ENCODE data around the gene ADAM12.
"Not testable (repeated sequence)": the region's sequence is repeated elsewhere in the genome, so short reads cannot be mapped to it uniquely, and the experiment has no call there.

ADAM12 gene

DNA sequence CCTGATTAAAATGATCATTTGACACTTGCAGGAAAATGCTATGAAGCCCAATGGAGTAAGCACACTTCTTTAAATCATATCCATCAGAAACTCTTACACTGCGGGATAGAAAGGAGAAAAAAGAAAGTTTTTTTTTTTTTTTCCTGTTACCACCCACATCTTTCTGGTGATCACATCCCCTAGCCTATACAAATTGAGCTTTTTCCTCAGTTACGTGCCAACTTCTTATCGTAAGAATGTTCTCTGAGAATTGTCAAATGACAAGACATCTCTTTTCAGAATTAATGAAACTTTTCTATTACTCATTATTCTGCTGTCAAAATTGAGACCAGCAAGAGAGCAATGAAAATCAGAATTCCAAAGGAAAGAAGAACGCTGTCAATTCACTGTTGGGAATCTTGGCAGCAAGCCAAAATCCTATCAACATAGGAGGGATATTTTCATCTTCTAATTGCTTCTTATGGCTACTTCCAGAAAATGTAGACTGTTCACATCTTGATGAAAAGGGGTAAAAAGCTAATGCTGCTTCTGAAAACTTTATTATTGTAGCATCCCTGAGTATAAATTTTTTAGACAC, 179.5 kb downstream of the ADAM12 start:
- no peak for FAIRE-seq

DNA sequence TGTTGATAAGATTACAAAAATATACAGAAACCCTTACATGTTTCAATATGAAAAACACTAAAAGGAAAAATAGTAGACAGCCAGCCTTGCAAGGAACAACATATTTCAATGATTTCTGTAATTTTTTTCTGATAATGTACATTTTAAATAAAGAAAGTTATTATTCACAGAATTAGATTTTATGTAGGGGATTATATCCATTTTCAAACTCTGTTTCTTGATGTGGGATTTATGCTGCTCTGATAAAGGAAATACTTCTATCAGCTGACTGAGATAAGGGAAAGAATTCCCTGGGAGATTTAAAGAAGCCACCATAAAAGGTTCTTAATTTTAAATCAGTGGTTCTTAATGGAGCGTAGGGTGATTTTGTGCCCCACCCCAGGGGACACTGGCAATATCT, 180.4 kb downstream of the ADAM12 start:
- no peak for FAIRE-seq

DNA sequence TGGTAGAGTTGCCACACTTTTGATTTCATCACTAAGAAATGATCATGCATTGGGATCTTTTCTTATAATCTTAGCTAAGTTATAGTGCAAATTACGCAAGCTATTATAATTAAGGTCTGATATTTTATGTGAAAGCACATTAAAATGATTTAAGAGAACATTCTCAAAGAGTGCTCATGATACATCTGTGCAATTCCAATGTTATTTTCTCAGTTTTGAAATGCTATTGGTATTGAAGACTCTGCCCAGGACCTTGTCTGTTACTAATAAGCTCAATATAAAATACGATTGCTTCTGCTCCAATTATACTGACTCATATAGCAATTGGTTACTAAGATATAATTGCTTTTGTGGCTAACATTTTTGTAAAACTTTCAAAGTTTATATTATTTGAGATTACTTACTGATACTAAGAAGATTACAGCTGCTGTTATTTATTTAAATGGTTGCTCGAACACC, 180.9 kb downstream of the ADAM12 start:
- no peak for FAIRE-seq

DNA sequence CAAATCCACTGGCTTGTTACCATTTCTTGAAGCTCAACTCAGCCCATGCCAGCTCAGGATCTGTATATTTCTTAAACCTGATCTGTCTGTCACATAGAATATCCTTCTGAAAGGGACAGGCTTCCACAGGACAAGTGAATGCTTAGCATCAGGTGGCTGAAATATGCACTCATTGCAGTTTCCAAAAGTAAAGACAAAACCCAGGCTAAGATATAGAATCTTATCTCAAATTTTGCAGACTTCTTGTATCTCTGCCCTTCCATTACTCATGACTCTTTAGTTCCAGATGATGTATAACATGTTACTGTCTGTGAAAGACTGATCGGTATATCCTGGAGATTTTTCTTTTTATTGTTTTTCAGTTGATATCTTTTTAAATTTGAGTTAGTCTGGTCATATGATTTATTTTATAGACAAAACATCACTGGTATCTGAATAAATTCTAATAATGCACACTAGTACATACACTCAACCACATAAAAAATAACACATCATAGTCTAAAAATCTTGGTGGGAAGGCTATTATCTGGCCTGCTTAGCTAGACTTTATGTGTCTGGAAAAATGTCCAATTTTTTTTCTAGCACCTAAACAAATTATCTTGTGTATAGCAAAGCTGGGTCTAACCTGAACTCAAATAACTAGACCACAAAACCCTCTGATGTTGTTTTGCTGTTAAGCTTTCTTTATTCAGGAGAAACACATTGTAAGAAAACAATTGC, 182.6 kb downstream of the ADAM12 start:
- no peak for FAIRE-seq

DNA sequence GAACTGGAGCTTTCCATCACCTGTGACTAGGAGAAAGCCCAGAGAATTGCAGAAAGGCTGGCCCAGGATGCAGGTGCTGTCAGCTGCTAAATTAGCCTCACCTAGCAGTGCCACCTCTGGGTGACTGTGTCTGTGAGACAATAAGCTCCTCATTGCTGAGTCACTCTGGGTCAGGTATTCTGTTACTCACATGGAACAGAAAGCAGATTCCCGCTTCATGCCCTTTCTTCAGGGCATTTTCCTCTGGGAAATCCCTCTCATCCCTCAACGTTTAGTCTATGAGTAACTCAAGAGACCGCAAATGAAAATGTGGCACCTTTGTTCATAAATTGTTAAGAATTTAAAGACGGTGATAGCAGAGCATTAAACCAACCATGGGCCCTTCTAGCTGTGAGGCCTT, 184.0 kb downstream of the ADAM12 start:
- FAIRE-seq = no peak

DNA sequence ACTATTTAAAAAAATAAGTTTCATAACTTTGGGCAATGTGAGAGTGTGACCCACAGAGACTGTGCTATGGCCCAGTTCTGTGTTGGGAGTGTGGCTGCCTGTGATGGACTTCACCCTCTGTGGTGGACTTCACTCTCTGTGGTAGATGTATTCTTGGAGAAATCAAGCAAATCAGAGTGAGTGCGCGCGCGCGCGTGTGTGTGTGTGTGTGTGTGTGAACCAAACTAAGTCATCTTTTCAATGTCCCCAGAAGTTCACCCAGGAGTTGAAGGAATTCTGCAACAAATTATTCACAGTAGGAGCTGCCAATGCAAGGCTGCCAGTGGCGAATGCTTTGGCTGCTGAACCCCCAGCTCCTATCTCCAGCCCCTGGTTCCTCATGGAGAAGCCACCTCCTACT, 184.5 kb downstream of the ADAM12 start:
- FAIRE-seq = no peak

DNA sequence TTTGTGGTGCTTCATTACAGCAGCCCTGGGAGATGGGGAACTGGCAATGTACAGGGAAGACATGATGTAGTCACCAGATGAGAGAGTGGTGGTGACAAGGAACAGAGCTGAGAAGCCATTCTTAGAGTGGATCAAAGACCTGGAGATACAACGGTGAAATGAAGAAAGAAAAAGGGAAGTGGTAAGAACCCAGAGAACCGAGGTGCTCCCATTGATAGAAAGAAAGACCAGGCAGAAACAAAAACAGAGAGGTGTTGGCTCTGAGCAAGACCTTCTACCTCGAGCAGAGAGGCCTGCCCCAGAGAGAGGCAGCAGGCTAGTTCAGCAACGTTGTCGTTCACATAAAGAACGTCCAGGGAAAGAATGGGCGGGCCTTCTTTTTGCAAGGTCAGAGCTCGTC, 186.7 kb downstream of the ADAM12 start:
- FAIRE-seq = no peak

DNA sequence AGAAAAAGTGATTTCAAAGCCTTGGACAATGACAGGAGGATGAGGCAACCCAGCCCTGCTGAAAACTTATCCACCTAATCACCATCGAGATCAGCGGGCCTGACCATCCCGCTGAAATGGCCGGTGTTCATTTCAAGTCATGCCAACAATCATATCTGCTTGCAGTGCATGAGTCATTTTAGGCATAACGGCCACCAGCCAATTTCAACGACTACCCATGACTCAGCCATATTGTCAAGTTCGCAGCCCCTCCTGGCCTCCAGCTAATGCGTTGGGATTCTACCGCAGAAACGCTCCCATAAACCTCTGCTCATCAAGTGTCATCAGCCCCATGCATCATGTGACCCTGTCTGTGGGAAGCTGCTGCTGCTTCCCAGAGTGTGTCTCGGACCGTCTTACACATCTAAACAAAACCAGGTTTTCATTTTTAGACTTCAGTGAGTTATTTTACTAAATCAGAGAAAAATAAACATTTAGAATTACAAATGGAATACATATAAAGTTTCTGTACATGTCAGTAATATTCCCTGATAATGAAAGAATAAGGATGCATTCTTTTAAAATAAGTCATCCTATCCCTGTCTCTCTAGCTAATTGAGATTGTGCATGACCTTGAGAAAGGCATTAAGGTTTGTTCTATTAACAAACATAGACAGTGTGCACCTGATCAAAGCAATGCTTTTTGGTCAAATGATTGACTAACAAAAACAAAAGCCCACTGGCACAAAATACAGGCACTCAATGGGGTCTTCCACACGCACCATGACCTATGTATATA, 188.9 kb downstream of the ADAM12 start:
- no peak for FAIRE-seq

DNA sequence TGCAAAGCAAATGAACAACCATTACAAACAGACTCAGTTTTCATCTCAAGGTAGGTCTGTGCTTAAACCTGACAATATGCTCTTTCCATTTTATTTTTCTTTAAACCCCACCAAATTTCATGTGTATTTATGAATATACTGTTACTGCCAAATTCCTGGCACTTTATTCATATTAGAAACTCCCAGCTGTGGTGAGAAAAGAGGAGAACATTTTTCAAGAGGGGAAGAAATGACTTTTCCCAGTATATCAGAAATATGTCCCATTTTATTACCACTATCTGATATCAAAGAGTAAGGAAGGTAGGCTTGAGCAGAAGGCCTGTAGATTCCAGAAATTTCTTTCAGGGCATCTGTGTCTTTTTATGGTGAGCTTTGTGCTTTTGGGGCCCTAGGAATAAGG, 189.6 kb downstream of the ADAM12 start:
- FAIRE-seq = no peak

DNA sequence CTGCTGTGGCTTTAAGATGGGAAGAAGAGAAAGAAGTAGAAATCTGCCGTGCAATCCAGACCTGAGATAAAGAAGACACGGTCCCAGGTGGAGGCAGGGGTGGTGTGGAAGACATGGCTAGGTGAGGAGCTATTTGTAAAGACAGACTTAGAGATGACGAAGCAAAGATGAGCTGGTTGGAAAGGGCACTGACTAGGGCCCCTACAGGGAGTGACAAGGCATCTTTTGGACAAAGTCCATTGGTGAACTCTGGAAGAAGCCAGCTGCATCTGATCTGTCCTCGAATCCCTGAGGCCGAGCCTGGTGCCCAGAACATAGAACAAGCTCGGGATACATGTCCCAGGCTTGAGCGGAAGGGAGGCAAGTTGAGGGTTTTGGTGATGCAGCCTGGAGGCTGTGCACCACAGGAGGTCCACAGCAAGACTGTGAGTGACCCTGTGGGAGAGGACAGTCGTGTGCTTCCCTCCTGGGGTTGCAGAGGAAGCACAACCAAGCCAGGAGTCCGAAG, 191.2 kb downstream of the ADAM12 start:
- no peak for FAIRE-seq

DNA sequence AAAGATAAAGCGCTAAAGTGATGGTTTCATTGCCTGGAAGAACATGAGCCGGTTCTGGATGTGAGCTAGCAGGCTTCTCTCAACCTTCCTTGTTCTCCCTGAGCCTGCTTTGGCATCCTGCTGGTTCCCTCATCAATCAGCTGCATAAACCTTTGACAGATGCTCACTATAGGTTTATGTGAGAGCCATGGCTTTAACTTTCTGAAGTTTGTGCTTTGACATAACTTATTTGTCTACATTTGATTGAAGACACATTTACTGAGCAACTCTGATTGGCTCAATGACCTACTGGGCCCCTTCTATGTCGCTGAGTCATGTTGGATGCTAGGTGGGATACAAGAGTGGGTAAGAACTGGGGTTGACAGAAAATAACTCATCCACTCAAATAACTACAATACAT, 192.0 kb downstream of the ADAM12 start:
- no peak for FAIRE-seq

DNA sequence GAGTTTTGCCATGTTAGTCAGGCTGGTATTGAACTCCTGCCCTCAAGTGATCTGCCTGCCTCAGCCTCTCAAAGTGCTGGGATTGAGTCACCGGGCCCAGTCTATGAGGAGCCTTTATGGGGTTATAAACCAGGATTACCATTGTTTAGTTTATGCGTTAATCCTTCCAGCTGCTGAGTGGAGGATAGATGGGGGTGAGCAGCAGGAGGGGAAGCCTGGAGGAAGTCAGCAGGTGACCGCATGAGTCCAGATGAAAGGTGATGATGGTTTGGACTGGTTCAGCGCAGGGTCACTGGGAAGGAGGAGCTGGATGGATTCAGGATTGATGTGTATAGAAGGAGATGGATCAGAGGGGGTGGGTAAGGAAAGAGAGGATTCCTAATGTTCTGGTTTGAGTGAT, 197.1 kb downstream of the ADAM12 start:
- FAIRE-seq = no peak

DNA sequence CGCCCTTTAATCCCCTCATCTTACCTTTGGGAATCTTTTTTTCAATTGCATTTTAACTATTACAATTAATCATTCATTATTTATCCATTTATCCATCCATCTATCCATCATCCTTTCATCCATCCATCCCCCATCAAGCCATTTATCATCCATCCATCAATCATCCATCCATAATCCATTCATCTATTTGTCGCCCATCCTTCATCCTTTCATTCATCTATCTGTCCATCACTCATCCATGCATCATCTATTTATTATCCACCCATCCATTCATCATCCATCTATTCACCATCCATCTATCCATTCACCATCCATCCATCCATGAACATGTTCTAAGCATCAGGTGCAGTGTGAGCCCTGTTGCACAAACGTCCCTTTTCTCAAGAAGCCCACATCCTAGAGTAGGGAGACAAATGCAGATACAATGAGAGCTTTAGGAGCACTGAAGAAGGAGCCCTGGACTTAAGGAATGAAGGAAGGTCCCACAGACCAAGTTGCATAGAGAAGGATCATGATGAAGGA, 199.5 kb downstream of the ADAM12 start:
- no peak for FAIRE-seq

DNA sequence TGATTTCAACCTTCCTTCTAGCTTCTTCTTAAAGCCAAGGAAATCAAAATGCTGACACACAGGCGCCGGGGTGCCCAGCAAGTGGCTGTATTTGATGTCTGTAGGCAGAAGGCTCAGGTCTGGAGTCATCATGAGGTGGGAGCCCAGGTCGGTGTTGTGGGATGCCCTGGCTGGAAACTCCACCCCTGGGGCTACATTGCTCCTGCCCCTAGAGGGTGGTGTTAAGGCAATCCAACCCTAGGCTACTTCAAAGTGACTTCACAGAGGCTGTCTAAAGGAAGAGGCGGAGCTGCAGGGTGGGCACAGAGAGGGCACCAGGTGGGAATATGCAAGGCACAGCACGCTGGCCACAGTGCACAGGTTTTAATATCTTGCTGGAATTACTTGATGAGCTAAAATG, 200.9 kb downstream of the ADAM12 start:
- no peak for FAIRE-seq

DNA sequence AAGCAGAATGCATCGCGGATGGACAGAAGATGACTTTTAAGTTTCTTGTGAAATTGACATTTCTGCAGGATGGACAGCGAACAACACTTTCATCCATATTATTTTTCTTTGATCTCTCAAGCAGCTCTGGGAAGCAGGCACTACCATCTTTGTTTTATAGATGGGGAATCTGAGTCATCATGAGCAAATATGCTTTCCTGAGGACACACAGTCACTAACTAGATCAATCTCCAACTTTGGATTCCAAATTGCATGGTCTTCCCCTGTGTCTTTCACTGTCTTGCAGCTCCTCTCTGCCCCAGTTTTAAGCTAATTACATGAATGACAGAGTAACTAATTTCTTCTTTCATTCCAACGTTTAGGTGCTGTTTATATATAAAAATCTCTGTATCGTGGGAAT, 201.5 kb downstream of the ADAM12 start:
- no peak for FAIRE-seq

DNA sequence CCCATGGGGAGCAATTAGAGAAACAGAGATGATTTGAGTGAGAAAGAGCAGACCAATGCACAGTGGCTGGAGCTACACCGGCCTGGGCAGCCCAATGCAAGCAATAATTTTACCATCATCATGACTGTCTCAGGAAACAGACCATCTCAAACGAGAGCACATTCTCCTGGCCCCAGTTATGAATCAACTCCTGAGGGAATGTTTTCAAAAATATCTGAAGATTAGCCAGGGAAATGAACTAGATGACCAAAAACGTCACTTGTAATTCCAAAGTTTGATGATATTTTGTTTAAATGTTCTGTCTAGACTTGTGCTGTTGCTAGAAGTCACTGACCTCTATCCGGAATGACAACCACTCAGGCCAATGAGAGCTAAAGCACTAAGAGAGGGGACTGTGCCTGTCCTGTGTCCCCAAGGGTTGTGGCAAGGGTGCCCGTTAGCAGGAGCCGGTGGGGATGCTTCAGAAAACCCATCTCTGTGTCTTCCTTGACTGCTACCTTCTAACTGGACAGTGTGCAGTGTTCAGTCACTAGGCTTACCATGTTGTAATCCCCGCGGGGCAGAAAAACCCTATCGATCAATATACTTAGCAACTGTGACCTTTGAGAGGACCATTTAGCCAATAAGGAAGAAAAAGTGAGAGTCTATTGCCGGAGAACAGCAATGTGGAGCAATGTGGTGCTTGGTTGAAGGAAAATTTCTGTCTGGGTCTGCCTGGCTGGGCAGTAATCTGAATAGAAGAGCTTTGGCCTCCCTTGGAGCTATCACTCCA, 202.4 kb downstream of the ADAM12 start:
- no peak for FAIRE-seq

DNA sequence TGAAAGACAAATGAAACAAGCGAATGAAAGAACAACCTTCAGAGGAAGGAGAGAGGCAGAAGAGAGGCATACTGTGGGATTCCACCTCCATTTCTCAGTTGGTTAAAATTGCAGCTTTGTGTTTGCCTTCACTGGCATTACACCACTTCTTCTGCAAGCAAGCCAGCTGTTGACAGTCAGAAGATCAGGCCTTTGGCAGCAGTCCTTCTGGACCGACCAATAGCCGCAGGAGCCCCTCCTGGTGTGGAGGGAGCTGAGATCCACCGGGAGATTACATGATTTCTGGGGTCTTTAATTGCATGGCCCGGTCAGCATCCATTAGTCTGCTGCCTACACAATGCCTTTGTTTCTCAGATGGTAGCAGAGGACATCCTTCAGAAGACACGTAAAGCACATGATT, 206.7 kb downstream of the ADAM12 start:
- FAIRE-seq = no peak

DNA sequence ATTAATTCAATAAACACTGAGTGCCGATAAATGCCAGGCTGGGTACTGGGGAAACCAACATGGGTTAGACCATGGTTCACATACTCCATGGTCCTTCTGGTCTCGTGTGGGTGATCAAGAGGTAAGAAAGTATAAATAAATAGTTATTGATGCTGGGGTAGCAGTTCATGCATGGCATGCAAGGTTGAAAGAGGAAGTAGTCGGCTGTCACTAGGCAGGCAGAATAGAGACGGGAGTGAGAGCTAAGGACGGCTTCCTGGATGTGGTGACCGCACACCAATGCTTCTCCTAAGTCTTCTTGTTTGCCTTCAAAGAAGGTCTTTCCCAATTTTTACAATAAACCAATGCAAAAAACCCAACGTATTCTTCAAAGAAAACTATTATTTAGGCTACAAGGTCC, 208.6 kb downstream of the ADAM12 start:
- FAIRE-seq = no peak

DNA sequence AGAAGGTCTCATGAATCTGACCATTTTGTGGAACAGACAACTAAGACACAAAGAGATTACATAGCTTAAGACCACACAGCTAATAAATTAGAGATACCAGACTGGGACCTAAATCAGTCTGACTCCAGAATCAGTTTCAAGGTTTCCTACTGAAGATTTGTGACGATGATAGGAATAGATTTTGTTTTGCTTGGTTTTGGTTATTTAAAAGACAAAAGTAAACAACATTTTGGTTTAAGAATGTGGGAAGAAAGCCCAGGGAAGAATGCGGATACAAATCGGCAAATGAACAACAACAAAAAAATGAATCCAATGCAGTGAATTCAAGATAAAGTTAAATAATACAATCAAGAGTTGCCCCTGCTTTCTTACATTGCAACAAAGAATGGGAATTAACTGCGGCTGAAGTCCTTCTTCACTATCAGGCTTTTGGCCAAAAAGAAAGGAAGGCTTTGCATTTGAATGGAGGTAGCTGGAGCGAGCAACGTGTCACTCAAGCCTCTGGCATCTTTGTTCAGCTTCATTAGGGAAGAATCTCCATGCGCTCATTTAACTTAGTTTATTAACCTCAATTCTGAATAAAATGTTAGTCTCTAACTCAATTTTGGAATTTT, 210.8 kb downstream of the ADAM12 start:
- FAIRE-seq = no peak

DNA sequence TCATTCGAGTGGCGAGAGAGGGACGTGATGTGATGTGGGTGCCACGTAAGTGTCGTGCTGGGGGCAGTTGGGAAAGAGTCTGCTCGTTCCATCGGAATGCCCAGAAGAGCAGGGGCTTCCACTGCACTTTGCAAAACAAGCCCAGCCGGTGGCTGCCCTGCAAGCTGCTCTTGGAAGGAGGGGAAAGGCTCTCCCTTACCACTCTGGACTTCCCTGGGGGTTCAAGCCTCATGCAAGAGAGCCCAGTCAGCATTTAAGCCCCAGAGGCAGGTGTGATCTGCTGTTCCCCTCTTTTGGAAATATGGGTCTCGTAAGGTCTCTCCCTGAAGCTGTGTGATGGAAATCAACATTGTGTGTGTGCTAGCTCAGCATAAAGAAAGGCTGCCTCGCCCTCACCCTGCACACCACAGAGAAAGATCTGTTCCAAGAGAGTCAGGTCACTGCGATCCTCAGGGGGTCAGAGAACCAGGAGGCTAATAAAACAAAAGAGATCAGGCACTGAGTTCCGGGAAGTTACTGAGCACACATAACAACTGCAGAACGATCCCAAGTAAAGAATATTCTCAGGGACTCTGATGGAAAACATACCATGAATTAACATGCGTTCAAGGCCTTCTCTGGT, 212.5 kb downstream of the ADAM12 start:
- FAIRE-seq = no peak

DNA sequence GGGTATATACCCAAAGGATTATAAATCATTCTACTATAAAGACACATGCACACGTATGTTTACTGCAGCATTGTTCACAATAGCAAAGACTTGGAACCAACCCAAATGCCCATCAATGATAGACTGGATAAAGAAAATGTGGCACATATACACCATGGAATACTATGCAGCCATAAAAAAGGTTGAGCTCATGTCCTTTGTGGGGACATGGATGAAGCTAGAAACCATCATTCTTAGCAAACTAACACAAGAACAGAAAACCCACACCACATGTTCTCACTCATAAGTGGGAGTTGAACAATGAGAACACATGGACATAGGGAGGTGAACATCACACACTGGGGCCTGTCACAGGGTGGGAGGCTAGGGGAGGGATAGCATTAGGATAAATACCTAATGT, 215.5 kb downstream of the ADAM12 start:
- not testable (repeated sequence) for FAIRE-seq

DNA sequence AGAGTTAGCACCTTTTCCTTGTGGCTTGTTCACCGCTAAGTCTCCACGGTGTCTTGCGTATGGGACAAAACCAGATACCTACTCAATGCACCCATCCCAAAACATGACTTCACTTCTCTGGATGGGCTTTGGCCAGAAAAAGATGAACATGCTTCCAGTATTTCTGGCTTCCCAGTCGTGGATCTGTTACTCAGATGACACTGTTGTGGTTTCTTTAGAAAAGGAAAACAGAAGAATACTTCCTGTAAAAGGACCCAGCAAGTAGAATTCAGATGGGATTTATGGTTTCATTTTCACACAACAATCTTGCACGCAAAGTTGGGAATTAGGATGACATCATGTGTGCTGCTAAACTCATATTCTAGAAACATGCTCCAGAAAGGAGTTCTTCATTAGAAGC, 216.7 kb downstream of the ADAM12 start:
- FAIRE-seq = no peak

All from colon (tissue), 2 donors.